Measurements from ENCODE around the gene COLEC11.
"Not testable (repeated sequence)": the region's sequence is repeated elsewhere in the genome, so short reads cannot be mapped to it uniquely, and the experiment has no call there.

Gene COLEC11

DNA sequence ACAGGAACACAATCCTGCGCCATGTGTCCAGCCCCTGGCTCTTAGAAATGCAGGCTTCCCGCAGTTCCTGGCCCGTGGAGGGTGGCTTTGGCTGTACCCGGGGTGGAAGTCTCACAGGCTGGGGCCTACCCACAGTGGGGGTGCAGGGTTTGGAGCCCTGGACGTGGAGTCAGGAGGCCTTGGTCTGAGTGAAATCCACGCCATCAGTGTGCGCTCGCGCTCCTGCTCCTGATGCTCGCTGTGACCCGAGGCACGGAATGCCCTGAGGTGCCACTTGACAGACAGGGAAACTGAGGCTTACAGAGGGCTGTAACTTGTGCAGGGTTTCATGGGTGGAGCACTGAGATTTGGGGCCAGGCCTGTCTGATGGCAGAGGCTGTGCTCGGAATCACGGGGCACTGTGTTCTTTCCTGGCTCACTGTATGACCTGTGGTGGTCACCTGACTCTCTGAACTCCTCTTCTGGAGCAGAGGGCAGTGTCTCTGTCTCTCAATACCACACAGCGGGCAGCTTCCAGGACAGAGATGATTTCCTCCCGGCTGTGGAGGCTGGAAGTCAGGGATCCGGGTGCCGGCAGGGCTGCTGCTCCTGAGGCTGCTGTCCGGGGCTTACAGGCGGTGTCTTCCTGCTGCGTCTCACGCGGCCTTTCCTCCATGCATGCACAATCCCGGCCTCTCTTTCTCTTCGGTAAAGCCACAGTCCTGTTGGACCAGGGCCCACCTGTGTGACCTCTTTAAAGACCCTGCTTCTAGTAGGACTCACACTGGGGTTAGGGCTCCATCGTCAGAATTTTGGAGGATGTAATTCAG is 37.1 kb downstream of the COLEC11 start:
- Histone ChIP-seq H3K9me3 (ENCODE audit: control insufficient read depth, insufficient read depth, low read length) (no peaks in the 10 kb centered on the region), H3K36me3 (ENCODE audit: insufficient read depth, low read length) (no peaks in the 10 kb centered on the region), H3K9ac (ENCODE audit: low read depth, low read length) (no peak overlapping the region), H3K4me1 (ENCODE audit: insufficient read depth, low read length) (no peaks in the 10 kb centered on the region)

DNA sequence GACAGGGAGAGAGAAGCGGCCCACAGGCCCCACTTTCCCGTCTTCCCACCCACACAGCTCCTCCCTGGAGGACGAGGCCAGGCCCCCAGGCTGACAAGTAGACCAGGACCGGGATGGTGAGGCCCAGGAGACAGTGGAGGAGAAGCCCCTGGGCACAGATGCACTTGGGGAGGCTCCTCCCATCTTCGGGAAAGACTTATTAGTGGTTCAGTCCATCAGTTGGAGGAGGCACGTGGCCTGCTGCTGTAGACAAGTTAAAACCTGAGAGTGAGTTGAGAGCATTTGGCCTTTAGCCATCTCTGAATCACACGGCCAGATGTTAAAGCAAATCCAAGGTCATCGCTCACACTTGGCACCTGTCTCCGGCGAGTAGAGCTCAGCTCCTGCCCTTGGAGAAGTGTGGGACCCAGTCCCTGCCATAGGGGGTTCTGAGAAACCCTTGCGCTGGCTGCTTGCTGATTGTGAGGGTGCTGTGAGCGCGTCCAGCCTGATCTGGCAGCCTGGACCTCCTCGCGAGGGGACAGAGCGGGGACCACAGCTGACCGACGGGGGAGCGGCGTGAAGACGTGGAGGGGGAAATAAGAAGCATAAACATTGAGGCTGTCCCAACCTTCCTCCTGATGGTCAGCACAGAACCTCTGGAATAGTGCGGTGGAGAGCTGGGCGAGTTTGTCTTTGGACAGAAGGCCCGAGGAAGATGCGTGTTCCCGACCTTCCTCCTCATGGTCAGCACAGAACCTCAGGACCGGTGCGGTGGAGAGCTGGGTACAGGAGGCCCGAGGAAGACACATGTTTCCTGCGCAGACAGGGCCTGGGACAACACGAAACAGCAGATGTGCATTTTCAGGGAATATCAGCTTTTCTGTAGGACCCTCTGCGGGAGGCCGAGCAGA is 38.4 kb downstream of the COLEC11 start:
- H3K9me3 ChIP-seq (ENCODE audit: control insufficient read depth, insufficient read depth, low read length) = no peaks in the 10 kb centered on the region
- H3K4me1 ChIP-seq (ENCODE audit: insufficient read depth, low read length) = no peaks in the 10 kb centered on the region
- H3K36me3 ChIP-seq (ENCODE audit: insufficient read depth, low read length) = no peaks in the 10 kb centered on the region
- no peak overlapping the region for H3K9ac ChIP-seq (ENCODE audit: low read depth, low read length)

DNA sequence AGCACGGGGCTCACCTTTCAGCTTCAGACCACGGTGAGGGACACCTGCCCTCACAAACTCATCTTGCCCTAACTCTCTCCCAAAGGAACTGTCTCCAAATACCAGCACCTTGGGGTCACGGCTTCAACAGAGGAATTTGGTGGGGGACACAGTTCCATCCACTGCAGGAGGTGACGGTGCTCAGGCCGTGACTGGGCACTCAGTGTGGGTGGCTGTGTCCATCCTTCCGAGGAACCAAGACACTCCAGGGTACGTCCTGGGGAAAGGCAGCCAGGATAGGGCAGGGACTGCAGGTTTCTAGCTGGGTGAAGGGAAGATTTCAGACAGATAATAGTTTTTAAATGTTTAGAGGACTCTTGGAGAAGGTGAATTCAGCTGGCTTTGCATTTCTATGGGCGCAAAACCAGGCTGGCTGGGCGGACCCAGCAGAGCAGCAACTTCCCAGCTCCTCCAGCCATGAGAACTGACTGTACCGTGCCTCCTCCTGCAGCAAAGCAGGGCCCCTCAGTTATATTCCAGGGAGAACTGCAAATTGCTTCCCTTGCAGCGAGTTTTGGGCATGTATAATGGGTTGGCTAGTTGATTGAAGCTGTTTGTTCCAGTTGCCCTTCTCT is 39.2 kb downstream of the COLEC11 start:
- Histone ChIP-seq H3K36me3 (ENCODE audit: insufficient read depth, low read length) (no peaks in the 10 kb centered on the region), H3K9me3 (ENCODE audit: control insufficient read depth, insufficient read depth, low read length) (no peaks in the 10 kb centered on the region), H3K4me1 (ENCODE audit: insufficient read depth, low read length) (no peaks in the 10 kb centered on the region), H3K9ac (ENCODE audit: low read depth, low read length) (no peak overlapping the region)

DNA sequence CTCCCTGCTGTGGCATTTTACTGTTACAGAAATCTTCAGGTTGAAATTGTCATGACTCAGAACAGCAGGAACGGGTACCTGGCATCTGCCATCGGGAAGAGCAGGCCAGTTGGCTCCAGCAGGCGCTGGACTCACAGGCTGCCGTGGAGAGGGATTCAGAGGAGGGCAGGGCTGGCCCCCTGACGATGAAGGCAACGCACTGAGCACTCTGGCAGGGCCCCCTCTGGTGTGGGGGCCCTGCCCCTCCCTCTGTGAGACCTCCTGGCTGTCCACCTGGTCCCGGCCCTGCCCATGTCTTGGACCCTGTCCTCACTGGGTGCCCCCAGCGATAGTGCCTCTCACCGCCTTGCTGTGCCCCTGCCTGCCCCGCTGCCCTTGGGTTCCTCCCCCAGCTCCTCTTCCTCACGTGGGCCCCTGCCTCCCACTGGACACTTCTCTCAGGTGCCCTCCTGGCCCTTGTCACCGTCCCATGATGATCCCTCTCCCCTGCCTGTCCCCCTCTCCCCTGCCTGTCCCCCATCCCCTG is 39.7 kb downstream of the COLEC11 start:
- Histone ChIP-seq H3K9me3 (ENCODE audit: control insufficient read depth, insufficient read depth, low read length) (no peaks in the 10 kb centered on the region), H3K4me1 (ENCODE audit: insufficient read depth, low read length) (no peaks in the 10 kb centered on the region), H3K36me3 (ENCODE audit: insufficient read depth, low read length) (no peaks in the 10 kb centered on the region), H3K9ac (ENCODE audit: low read depth, low read length) (no peak overlapping the region)

DNA sequence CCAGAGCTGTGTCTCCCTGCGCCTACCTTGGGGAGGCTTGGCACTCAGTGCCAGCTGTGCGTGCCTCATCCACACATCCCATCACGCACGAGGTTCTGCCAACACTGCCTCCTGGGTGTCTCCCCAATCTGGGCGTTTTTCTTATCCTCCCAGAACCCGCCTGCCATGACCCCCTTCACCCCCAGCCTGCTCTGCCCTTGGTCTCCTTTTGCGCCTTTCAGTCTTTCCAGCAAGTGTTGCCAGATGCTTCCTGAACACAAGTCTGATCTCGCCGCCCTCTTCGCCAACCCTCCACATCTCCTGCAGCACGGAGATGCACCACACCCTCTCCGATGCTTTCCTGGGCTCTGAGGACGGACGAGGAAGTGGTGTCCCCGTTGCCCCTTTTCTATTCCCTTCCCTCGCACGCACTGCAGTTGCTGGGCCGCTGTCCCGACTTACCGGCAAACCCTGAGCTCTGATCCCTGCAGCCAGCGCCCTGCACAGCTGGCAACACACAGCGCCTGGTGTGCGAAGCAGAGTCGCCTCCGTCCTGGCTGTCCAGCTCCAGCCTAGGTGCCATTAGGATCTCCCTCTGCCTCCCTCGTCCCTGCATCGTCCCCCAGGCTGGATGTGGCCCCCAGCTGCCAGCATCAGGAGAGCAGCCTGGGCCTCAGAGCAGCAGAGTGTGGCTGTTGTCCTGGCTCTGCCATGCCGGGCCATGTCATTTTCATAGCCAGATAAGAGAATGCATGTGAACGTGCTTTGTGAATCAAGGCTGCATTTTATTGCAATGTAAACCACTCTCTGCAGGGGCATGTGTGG is 40.5 kb downstream of the COLEC11 start:
- Histone ChIP-seq H3K9ac (ENCODE audit: low read depth, low read length) (no peak overlapping the region), H3K36me3 (ENCODE audit: insufficient read depth, low read length) (no peaks in the 10 kb centered on the region)

DNA sequence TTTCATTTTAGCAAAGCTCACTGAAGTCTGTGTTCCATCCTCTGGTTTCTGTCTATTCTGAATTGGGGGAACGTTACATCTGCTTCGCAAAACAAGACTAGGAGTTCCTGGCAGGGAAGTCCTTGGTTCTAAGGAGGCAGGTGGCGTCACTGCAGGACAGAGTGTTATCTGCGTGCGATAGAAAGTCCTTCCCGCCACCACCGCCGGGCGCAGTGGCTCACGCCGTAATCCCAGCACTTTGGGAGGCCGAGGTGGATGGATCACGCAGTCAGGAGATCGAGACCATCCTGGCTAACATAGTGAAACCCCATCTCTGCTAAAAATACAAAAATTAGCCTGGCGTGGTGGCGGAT is 41.0 kb downstream of the COLEC11 start:
- not testable (repeated sequence) for H3K9ac ChIP-seq (ENCODE audit: low read depth, low read length); H3K9me3 ChIP-seq (ENCODE audit: control insufficient read depth, insufficient read depth, low read length); H3K36me3 ChIP-seq (ENCODE audit: insufficient read depth, low read length); H3K4me1 ChIP-seq (ENCODE audit: insufficient read depth, low read length)

More for the DNA sequence above, 40.5 kb downstream of the COLEC11 start:
- Histone ChIP-seq H3K9me3 (ENCODE audit: control insufficient read depth, insufficient read depth, low read length) (no peaks in the 10 kb centered on the region), H3K4me1 (ENCODE audit: insufficient read depth, low read length) (no peaks in the 10 kb centered on the region)

DNA sequence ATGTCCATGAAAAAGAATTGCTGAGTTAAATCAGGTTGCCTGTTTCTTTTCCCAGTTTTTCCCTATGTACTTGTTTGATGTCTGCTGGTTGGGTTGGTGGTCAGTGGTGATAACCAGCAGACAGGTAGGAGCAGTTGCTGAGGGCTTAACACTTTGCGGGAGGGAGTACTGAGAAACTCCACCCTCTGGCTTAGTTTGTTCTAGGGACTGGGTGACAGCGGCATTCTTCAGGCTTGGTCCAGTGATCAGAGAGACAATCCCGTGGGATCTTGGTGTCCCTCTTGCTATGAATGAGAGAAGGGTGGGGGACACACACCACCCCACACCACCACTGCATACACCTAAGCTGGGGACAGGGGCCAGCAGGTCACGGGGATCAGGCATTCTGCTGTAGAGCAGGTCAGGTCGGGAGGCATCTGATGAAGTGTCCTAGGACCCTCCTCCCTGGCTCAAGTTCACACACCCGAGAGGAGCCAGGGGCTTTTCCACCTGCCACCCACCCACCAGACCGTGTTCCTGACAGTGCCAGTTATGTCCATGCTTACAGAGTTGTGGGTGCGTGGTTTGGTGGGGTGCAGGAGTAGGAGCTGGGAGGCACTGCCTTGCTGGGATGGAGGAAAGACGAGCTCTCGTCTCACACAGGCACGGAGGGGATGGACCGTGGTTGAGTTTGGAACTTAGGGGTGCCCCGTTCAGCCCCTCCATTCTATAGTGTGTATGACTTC is 41.8 kb downstream of the COLEC11 start:
- H3K4me1 ChIP-seq (ENCODE audit: insufficient read depth, low read length) = no peaks in the 10 kb centered on the region
- H3K9me3 ChIP-seq (ENCODE audit: control insufficient read depth, insufficient read depth, low read length) = no peaks in the 10 kb centered on the region
- no peak overlapping the region for H3K9ac ChIP-seq (ENCODE audit: low read depth, low read length)
- H3K36me3 ChIP-seq (ENCODE audit: insufficient read depth, low read length) = no peaks in the 10 kb centered on the region

DNA sequence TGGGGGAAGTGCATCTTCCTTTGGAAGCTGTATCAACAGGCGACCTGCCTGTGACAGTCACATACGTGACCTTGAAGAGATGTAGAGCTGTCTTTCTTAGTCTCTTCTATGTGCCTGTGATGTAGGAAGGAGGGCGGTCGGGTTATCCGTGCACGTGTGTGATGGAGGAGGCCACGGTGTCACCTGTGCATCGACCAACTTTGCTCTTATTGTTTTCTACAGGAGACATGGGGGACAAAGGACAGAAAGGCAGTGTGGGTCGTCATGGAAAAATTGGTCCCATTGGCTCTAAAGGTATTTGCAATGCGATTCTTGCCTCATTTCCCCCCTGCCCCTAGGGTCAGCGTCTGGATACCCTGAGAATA is 42.4 kb downstream of the COLEC11 start:
- no peaks in the 10 kb centered on the region for H3K9me3 ChIP-seq (ENCODE audit: control insufficient read depth, insufficient read depth, low read length)
- no peaks in the 10 kb centered on the region for H3K4me1 ChIP-seq (ENCODE audit: insufficient read depth, low read length)
- no peaks in the 10 kb centered on the region for H3K36me3 ChIP-seq (ENCODE audit: insufficient read depth, low read length)
- H3K9ac ChIP-seq (ENCODE audit: low read depth, low read length) = no peak overlapping the region

DNA sequence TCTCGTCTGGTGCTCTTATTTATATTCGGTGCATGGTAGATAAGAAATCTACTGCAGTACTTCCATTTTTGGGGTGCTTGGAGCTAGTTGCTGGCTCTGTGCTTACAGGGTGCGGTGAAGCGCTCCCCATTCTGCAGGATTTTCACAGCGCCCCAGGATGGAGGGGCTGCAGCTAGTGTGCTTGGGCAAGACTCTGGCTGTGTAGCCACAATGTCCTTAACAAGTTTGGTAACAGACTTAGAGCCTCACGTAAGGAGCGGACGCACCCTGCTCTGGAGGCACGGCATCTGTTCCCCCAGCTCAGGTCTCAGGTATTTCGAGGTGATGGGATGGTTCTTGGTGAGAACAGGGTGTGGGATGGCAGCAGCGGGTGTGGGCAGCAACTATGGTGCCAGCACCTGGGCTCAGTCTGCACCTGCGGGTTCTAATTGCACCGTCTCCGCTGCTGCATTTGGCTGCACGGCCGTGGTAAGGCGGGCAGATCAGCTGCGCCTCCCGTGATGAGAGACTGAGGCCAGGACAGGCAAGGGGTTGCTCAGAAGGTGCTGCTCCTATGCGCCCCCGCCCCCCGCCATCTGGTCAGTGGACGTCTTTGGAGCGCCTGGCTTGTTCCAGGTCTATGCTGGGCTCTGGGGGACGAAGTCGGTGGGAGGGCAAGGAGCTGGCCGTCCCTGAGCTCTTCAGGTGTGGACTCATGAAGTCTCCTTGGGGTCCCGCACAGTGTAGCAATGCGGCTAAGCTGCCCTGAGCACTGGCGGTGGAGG is 43.0 kb downstream of the COLEC11 start:
- H3K9me3 ChIP-seq (ENCODE audit: control insufficient read depth, insufficient read depth, low read length) = no peaks in the 10 kb centered on the region
- no peaks in the 10 kb centered on the region for H3K4me1 ChIP-seq (ENCODE audit: insufficient read depth, low read length)
- H3K36me3 ChIP-seq (ENCODE audit: insufficient read depth, low read length) = no peaks in the 10 kb centered on the region
- no peak overlapping the region for H3K9ac ChIP-seq (ENCODE audit: low read depth, low read length)

DNA sequence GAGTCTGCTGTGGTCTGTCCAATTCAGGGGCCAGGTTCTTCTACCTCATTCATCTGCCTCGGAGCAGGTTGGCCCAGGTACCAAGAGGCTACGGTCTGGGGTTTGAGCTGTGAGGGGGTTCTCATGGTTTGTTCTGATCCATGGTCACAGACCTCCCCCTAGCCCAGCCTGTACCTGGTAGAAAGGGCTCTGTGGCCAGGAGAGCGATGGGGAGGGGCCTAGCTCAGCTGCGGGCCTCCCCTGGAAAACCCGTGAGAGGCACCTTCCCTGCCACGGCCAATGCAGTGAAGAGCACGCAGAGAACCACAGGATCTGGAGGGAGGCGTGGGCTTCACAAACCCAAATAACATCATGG is 43.5 kb downstream of the COLEC11 start:
- Histone ChIP-seq H3K4me1 (ENCODE audit: insufficient read depth, low read length) (no peaks in the 10 kb centered on the region), H3K9me3 (ENCODE audit: control insufficient read depth, insufficient read depth, low read length) (no peaks in the 10 kb centered on the region), H3K36me3 (ENCODE audit: insufficient read depth, low read length) (no peaks in the 10 kb centered on the region), H3K9ac (ENCODE audit: low read depth, low read length) (no peak overlapping the region)

DNA sequence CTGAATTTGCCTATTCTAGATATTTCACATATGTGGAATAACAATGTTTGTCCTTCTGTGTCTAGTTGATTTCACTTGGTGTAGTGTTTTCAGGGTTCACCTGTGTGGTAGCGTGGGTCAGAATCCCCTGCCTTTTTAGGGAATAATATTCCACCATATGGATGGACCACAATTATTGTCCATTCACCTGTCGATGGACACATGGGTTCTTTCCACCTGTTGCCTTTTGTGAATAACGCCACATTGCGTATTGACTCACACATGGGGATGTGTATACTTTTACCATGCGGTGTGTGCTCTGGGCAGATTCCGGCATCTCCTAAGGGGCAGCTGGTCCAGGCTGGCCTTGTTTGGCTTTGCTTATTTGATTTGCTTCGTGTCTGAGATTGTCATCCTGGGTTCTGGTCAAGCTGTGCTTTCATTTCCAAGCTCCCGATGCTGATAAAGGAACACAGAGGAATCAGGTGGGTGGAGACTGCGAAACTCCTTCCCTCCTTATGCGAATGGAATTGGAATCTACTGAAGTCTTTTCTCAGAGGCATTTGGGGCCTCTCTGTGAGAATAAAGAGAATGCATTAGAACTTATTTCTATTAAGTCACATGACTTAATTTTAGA is 44.2 kb downstream of the COLEC11 start:
- Histone ChIP-seq H3K9ac (ENCODE audit: low read depth, low read length) (no peak overlapping the region), H3K4me1 (ENCODE audit: insufficient read depth, low read length) (no peaks in the 10 kb centered on the region), H3K9me3 (ENCODE audit: control insufficient read depth, insufficient read depth, low read length) (no peaks in the 10 kb centered on the region), H3K36me3 (ENCODE audit: insufficient read depth, low read length) (no peaks in the 10 kb centered on the region)

DNA sequence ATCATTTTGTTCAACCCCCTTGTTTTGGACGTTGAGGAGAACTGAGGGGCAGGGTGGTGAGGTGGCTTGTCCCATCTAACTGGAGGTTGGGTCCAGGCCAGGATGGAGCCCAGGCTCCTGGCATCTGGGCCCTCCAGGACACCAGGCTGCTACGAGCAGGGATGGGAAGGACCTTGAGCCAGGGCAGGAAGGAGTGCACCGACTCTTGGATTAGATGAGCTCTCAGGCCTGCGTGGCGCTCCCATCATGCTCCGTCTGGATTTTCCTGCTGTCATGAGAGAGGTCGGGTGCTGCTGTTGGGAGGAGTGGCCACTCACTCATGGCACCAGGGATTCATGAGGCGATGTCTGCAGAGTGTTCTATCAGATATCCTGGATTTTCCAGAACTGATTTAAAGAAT is 44.7 kb downstream of the COLEC11 start:
- no peak overlapping the region for H3K9ac ChIP-seq (ENCODE audit: low read depth, low read length)
- H3K36me3 ChIP-seq (ENCODE audit: insufficient read depth, low read length) = no peaks in the 10 kb centered on the region
- H3K9me3 ChIP-seq (ENCODE audit: control insufficient read depth, insufficient read depth, low read length) = no peaks in the 10 kb centered on the region
- no peaks in the 10 kb centered on the region for H3K4me1 ChIP-seq (ENCODE audit: insufficient read depth, low read length)

DNA sequence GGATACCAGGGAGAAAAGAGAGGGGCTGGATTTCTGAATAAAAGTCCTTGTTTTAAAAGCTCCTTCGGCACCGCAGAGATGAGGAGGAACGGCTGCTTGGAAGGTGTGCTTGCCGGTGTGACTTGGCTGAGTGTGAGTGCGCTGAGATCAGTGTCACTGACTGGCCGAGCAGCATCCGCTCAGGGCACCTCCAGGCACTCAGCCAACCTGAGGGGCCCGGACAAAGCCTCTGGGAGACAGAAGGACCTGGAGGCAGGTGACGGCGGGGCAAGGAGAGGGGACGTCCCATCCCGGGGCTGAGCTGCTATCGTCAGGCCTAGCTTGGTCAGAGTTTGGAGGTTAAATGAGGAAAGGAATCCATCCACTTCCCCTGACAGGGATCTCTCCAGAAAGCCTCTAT is 46.3 kb downstream of the COLEC11 start:
- Histone ChIP-seq H3K4me1 (ENCODE audit: insufficient read depth, low read length) (no peaks in the 10 kb centered on the region), H3K9me3 (ENCODE audit: control insufficient read depth, insufficient read depth, low read length) (no peaks in the 10 kb centered on the region), H3K36me3 (ENCODE audit: insufficient read depth, low read length) (no peaks in the 10 kb centered on the region), H3K9ac (ENCODE audit: low read depth, low read length) (no peak overlapping the region)
